CD4-positive, alpha-beta T cell treated with Interleukin-1 beta for 1 hour (primary cell): Measurements from ENCODE around the gene CSNK2B.

Experiments used
- DNase-seq, 2 donors: peaks; one replicate each; pipeline ENCODE4 v3.0.0-alpha.2; 2020 to 2022

The CSNK2B gene

GRCh38 chr6:31715022-31715958, 49.4 kb downstream of the CSNK2B start, which contains the start of gene LY6G6D:
Gene LY6G6D (plus strand): TSS chr6:31715348. CDS start chr6:31715356, 8 bp downstream.
- DNase-seq = no peak

GRCh38 chr6:31717499-31718222, 51.8 kb downstream of the CSNK2B start:
- DNase-seq = no peak

GRCh38 chr6:31718265-31718664, 52.4 kb downstream of the CSNK2B start:
- no peak for DNase-seq

- no peak for DNase-seq
Observed at GRCh38 chr6:31719001-31719400, 53.1 kb downstream of the CSNK2B start.
